ENCODE results near the gene ADNP. TPM values are rescaled to one million over a fixed set of nuclear protein-coding genes. Genes with fewer than 3 reads are reported as not detected.

The ADNP gene
- total RNA-seq, 1 donor from 2014 or later = 57.6 TPM

Other genes starting within 250 kb of the ADNP start
- 26.3 TPM for gene RIPOR3, start 239.9 kb downstream of the ADNP start, total RNA-seq
- 5.7 TPM for gene PARD6B, start 199.9 kb downstream of the ADNP start, total RNA-seq
- 4.8 TPM for gene BCAS4, start 136.4 kb downstream of the ADNP start, total RNA-seq
- gene DPM1, start 27.1 kb upstream of the ADNP start, total RNA-seq = 32.9 TPM
- gene MOCS3, start 27.4 kb upstream of the ADNP start, total RNA-seq = 3.1 TPM
- gene KCNG1, start 91.7 kb upstream of the ADNP start, total RNA-seq = 3.5 TPM